Stimulated activated CD4-positive, alpha-beta T cell treated with anti-CD3 and anti-CD28 coated beads, Interleukin-2, amount 100 ng/mL, for 24 hours (primary cell): ENCODE data around the gene CD163L1.

Experiments
- DNase-seq, 2 donors: peaks; one replicate each; pipeline ENCODE4 v3.0.0-alpha.2; 2020

The CD163L1 gene

DNA sequence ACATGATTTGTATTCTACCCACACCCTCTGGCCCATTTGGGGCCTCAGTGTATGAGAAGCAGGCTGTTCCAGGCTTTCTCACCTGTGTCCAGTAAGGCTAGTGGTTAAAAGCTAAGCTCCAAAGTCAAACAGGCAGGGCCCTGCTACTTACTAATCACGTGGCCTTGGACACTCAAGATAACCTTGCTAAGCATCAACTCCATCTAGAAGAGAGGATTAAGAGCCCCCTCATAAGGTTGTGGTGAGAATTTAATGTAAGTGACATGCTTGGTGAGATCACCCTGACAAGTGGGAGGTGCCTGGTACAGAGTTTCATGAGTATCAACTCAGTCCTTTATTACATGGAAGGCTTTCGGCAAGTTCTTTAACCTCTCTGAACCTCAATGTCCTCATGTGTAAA, 122.3 kb downstream of the CD163L1 start:
- DNase-seq = no peak

DNA sequence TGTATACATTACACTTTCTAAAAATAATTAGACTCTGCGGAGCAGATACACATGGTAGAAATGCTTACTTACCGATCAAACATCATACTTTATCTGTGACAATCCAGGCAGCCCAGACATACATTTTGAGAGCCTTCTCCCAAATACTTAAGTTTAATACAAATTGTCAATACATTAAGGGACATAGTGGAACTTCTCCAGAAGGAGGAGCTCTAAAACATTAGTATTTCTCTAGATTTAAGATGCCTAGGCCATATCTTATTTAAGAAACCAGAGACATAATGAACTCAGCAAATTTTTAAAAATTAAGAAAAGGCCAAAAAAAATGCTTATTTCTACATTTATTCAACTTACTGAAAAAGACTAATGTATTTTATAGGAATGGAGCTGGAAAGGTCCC, 124.0 kb downstream of the CD163L1 start:
- no peak for DNase-seq

DNA sequence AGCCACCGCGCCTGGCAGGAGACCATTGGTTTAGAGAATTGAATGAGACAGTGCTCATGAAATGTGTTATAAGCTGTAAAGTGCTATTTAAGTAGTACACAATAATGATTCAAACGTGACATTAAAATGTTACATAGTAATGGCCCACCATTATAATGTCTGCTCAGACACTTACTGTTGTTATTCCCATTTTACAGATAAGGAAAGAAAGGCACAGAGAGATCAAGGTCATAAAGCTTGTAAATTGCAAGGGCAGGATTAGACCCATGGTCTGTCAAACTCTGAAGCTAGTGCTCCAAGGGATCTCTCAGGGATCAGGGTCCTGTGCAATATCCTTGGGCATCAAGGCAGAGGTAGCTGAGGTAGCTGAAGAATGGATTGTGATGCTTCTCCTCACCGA, 133.9 kb downstream of the CD163L1 start:
- no peak for DNase-seq
